ENCODE data around the gene TYRO3.

Gene TYRO3

GRCh38 chr15:41523097-41523496, 35.9 kb upstream of the TYRO3 start:
- Mint-ChIP-seq H3K4me3 (no peak overlapping the region), H3K36me3 (ENCODE audit: low read depth) (peaks cover 38% of the 10 kb centered on the region), H3K27me3 (ENCODE audit: low read depth, poor library complexity) (peaks cover 4% of the 10 kb centered on the region), H3K4me1 (no peaks in the 10 kb centered on the region), H3K27ac (no peak overlapping the region), H3K9me3 (no peaks in the 10 kb centered on the region)
- no peak for TF ChIP-seq CTCF (IDR thresholded peaks at IDR 0.05)
- no peak for DNase-seq

- no peak for TF ChIP-seq CTCF (IDR thresholded peaks at IDR 0.05)
- Mint-ChIP-seq H3K27me3 (ENCODE audit: low read depth, poor library complexity) (no peaks in the 10 kb centered on the region), H3K4me3 (no peak overlapping the region), H3K36me3 (ENCODE audit: low read depth) (peaks cover 45% of the 10 kb centered on the region), H3K9me3 (no peaks in the 10 kb centered on the region), H3K4me1 (no peaks in the 10 kb centered on the region), H3K27ac (no peak overlapping the region)
- DNase-seq = no peak
Observed at GRCh38 chr15:41530363-41530956, 28.6 kb upstream of the TYRO3 start.

- Mint-ChIP-seq H3K36me3 (ENCODE audit: low read depth) (peaks cover 47% of the 10 kb centered on the region), H3K27ac (no peak overlapping the region), H3K27me3 (ENCODE audit: low read depth, poor library complexity) (peaks cover 2% of the 10 kb centered on the region), H3K4me1 (no peaks in the 10 kb centered on the region), H3K9me3 (no peaks in the 10 kb centered on the region), H3K4me3 (no peak overlapping the region)
- no peak for TF ChIP-seq CTCF (IDR thresholded peaks at IDR 0.05)
- no peak for DNase-seq
Observed at GRCh38 chr15:41535544-41535943, 23.5 kb upstream of the TYRO3 start.

- Mint-ChIP-seq H3K36me3 (ENCODE audit: low read depth) (peaks cover 47% of the 10 kb centered on the region), H3K4me1 (peaks cover under 1% of the 10 kb centered on the region), H3K4me3 (no peak overlapping the region), H3K9me3 (no peaks in the 10 kb centered on the region), H3K27ac (no peak overlapping the region), H3K27me3 (ENCODE audit: low read depth, poor library complexity) (peaks cover 2% of the 10 kb centered on the region)
- no peak for TF ChIP-seq CTCF (IDR thresholded peaks at IDR 0.05)
- no peak for DNase-seq
Observed at GRCh38 chr15:41536866-41537265, 22.1 kb upstream of the TYRO3 start.

GRCh38 chr15:41543521-41543870, 15.5 kb upstream of the TYRO3 start:
- Mint-ChIP-seq H3K36me3 (ENCODE audit: low read depth) (peaks cover 5% of the 10 kb centered on the region), H3K4me3 (peak overlapping the region; percentile 99), H3K9me3 (no peaks in the 10 kb centered on the region), H3K4me1 (peaks cover 16% of the 10 kb centered on the region), H3K27me3 (ENCODE audit: low read depth, poor library complexity) (peaks cover 8% of the 10 kb centered on the region), H3K27ac (peak overlapping the region; percentile 100)
- no peak for TF ChIP-seq CTCF (IDR thresholded peaks at IDR 0.05)
- DNase-seq = no peak

- H3K36me3 Mint-ChIP-seq (ENCODE audit: low read depth) = no peaks in the 10 kb centered on the region
- no peak for TF ChIP-seq CTCF (IDR thresholded peaks at IDR 0.05)
- H3K4me3 Mint-ChIP-seq = peak overlapping the region; percentile 99
- no peak for DNase-seq
- no peak overlapping the region for H3K27ac Mint-ChIP-seq
- H3K4me1 Mint-ChIP-seq = peaks cover 16% of the 10 kb centered on the region
- H3K27me3 Mint-ChIP-seq (ENCODE audit: low read depth, poor library complexity) = peaks cover 10% of the 10 kb centered on the region
- H3K9me3 Mint-ChIP-seq = no peaks in the 10 kb centered on the region
Observed at GRCh38 chr15:41544650-41545015, 14.4 kb upstream of the TYRO3 start.
